Measurements from ENCODE around the gene SPAAR. TPM values are rescaled to one million over a fixed set of nuclear protein-coding genes. Genes with fewer than 3 reads are reported as not detected.
"Not testable (repeated sequence)": the region's sequence is repeated elsewhere in the genome, so short reads cannot be mapped to it uniquely, and the experiment has no call there.

Gene SPAAR
- total and polyA plus RNA-seq, 5 donors from 2014 or later: not detected

DNA sequence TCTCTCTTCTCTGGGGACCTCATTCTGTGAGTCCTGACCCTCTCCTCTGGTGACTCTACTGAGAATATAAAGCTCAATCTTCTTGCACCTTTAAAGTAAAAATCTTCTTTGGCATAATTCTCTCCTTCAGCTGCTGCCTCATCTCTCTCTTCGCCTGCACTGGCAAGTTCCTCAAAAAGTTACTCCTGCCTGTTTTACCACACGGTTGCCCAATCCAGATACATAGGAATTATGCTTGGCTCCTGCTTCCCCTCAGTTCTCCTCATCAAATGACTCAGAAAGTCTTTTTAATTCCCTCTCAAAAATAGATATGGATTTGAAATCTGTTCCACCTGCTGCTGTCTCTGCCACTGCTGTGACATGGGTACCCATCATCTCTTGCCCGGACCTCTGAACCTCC lies 17.6 kb upstream of the SPAAR start:
- no peak overlapping the region for H3K27ac Mint-ChIP-seq
- peaks cover 63% of the 10 kb centered on the region for H3K27me3 Mint-ChIP-seq
- H3K4me3 ChIP-seq (ENCODE audit: low read depth, low read length): no peak overlapping the region
- peaks cover 0 to 1% (median 0%) of the 10 kb centered on the region in 7 donors for H3K9me3 Mint-ChIP-seq
- peaks cover 29% of the 10 kb centered on the region for H3K27me3 ChIP-seq (ENCODE audit: control insufficient read depth, insufficient read depth, low read length)
- H3K4me3 Mint-ChIP-seq: no peak overlapping the region
- H3K27ac ChIP-seq (ENCODE audit: insufficient read depth, low read length, poor library complexity, severe bottlenecking): no peak overlapping the region
- no peaks in the 10 kb centered on the region for H3K36me3 Mint-ChIP-seq
- DNase-seq: no peak
- no peaks in the 10 kb centered on the region for H3K4me1 Mint-ChIP-seq
- no peaks in the 10 kb centered on the region for H3K4me1 ChIP-seq (ENCODE audit: control insufficient read depth, insufficient read depth, low read length, poor library complexity, severe bottlenecking)
- H3K9me3 ChIP-seq (ENCODE audit: control insufficient read depth in 2 of 2, low read length in 2 of 2): no peaks in the 10 kb centered on the region
- H3K36me3 ChIP-seq (ENCODE audit: control insufficient read depth, insufficient read depth, low read length): no peaks in the 10 kb centered on the region
- no peak for ATAC-seq (ENCODE audit: low read depth in 2 of 2)

DNA sequence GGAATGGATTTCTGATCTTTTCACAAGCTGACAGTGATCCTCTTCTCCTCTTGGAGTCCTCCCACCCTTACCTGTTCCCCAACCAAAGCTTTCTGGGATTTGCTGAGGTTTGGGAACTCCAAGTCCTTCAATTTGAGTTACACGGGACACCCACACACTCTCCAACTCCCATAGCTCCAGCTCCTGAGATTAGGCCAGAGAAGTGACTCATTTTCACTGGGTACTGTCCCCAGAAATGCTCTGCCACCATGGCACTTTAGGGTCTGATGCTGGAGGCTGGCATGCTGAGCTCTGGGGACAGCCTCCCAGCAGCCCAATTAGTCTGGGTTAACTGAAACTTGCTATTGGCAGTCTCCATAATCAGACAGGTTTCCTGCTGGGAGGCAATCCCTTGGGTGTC lies 17.2 kb upstream of the SPAAR start:
- Histone ChIP-seq H3K4me3 (ENCODE audit: low read depth, low read length) (no peak overlapping the region), H3K36me3 (ENCODE audit: control insufficient read depth, insufficient read depth, low read length) (no peaks in the 10 kb centered on the region), H3K27me3 (ENCODE audit: control insufficient read depth, insufficient read depth, low read length) (peaks cover 29% of the 10 kb centered on the region), H3K27ac (ENCODE audit: insufficient read depth, low read length, poor library complexity, severe bottlenecking) (no peak overlapping the region), H3K4me1 (ENCODE audit: control insufficient read depth, insufficient read depth, low read length, poor library complexity, severe bottlenecking) (no peaks in the 10 kb centered on the region), H3K9me3 (ENCODE audit: control insufficient read depth in 2 of 2, low read length in 2 of 2) (no peaks in the 10 kb centered on the region)
- no peaks in the 10 kb centered on the region for H3K36me3 Mint-ChIP-seq
- no peak overlapping the region for H3K4me3 Mint-ChIP-seq
- ATAC-seq (ENCODE audit: low read depth in 2 of 2): no peak
- peaks cover 0 to 1% (median 0%) of the 10 kb centered on the region in 7 donors for H3K9me3 Mint-ChIP-seq
- no peak overlapping the region for H3K27ac Mint-ChIP-seq
- H3K27me3 Mint-ChIP-seq: peaks cover 61% of the 10 kb centered on the region
- DNase-seq: no peak
- no peaks in the 10 kb centered on the region for H3K4me1 Mint-ChIP-seq

DNA sequence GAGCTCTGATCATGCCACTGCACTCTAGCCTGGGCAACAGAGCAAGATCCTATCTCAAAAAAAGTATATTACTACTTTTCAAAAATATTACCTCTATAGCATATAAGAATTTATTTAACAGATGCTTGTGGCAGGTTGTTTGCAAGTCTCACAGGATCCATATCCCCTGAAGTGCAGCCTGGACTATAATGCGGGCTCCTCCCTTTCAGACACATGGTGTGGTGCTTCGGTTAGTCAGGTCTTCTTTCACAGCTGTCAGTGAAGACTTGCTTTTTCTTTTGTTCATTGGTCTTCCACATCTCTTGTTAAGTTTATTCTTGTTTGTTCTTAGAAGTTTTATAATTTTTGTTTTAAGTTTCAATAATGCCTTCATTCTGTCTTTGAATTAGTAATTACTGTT lies 12.7 kb upstream of the SPAAR start:
- Histone ChIP-seq H3K36me3 (ENCODE audit: control insufficient read depth, insufficient read depth, low read length) (no peaks in the 10 kb centered on the region), H3K27me3 (ENCODE audit: control insufficient read depth, insufficient read depth, low read length) (peaks cover 36% of the 10 kb centered on the region), H3K27ac (ENCODE audit: insufficient read depth, low read length, poor library complexity, severe bottlenecking) (no peak overlapping the region), H3K4me3 (ENCODE audit: low read depth, low read length) (no peak overlapping the region), H3K4me1 (ENCODE audit: control insufficient read depth, insufficient read depth, low read length, poor library complexity, severe bottlenecking) (no peaks in the 10 kb centered on the region), H3K9me3 (ENCODE audit: control insufficient read depth in 2 of 2, low read length in 2 of 2) (no peaks in the 10 kb centered on the region)
- no peak overlapping the region for H3K4me3 Mint-ChIP-seq
- ATAC-seq (ENCODE audit: low read depth in 2 of 2) (no peak), DNase-seq (no peak)
- no peak overlapping the region for H3K27ac Mint-ChIP-seq
- H3K27me3 Mint-ChIP-seq: peaks cover 64% of the 10 kb centered on the region
- H3K36me3 Mint-ChIP-seq: no peaks in the 10 kb centered on the region
- H3K9me3 Mint-ChIP-seq: peaks cover 0 to 1% (median 0%) of the 10 kb centered on the region in 7 donors
- H3K4me1 Mint-ChIP-seq: no peaks in the 10 kb centered on the region

DNA sequence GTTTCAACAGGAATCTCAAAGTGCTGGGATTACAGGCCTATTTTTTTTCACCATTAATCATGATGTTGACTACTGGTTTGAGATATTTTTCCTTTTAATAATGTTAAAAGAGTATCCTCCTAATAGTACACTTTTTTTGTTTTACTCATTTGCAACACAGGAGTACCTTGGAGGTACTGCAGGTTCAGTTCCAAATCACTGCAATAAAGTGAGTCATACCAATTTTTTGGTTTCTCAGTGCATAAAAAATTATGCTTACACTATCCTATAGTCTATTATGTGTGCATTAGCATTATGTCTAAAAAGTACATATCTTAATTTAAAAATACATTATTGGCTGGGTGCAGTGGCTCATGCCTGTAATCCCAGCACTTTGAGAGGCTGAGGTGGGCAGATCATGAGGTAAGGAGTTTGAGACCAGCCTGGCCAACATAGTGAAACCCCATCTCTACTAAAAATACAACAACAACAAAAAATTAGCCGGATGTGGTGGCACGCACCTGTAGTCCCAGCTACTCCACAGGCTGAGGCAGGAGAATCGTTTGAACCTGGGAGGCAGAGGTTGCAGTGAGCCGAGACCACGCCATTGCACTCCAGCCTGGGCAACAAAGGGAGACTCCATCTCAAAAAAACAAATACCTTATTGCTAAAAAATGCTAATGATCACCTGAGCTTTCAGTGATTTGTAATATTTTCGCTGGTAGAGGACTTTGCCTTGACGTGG lies 11.8 kb upstream of the SPAAR start:
- not testable (repeated sequence) for ATAC-seq (ENCODE audit: low read depth in 2 of 2); H3K27ac Mint-ChIP-seq; H3K9me3 Mint-ChIP-seq; H3K36me3 ChIP-seq (ENCODE audit: control insufficient read depth, insufficient read depth, low read length); H3K4me1 Mint-ChIP-seq; H3K27ac ChIP-seq (ENCODE audit: insufficient read depth, low read length, poor library complexity, severe bottlenecking); H3K4me3 ChIP-seq (ENCODE audit: low read depth, low read length); H3K9me3 ChIP-seq (ENCODE audit: control insufficient read depth in 2 of 2, low read length in 2 of 2); H3K4me3 Mint-ChIP-seq; DNase-seq; H3K4me1 ChIP-seq (ENCODE audit: control insufficient read depth, insufficient read depth, low read length, poor library complexity, severe bottlenecking); H3K36me3 Mint-ChIP-seq
- peaks cover 33% of the 10 kb centered on the region for H3K27me3 ChIP-seq (ENCODE audit: control insufficient read depth, insufficient read depth, low read length)
- H3K27me3 Mint-ChIP-seq: peaks cover 60% of the 10 kb centered on the region

DNA sequence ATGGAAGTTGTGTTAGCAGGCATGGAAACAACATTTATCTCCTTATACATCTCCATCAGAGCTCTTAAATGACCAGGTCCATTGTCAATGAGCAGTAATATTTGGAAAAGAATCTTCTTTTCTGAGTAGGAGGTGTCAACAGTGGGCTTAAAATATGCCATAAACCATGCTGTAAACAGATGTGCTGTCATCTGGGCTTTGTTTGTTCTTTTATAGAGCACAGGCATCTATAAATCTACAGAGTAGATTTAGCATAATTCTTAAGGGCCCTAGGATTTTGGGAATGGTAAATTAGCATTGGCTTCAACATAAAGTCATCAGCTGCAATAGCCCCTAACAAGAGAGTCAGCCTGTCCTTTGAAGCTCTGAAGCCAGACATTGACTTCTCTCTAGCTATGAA lies 11.0 kb upstream of the SPAAR start:
- Mint-ChIP-seq H3K9me3 (no peaks in the 10 kb centered on the region), H3K4me1 (peaks cover 5 to 6% (median 6%) of the 10 kb centered on the region in 4 donors), H3K4me3 (no peak overlapping the region), H3K27ac (no peak overlapping the region), H3K27me3 (peaks cover 61% of the 10 kb centered on the region), H3K36me3 (no peaks in the 10 kb centered on the region)
- Histone ChIP-seq H3K4me3 (ENCODE audit: low read depth, low read length) (no peak overlapping the region), H3K9me3 (ENCODE audit: control insufficient read depth in 2 of 2, low read length in 2 of 2) (no peaks in the 10 kb centered on the region), H3K27me3 (ENCODE audit: control insufficient read depth, insufficient read depth, low read length) (peaks cover 30% of the 10 kb centered on the region), H3K4me1 (ENCODE audit: control insufficient read depth, insufficient read depth, low read length, poor library complexity, severe bottlenecking) (peaks cover 4% of the 10 kb centered on the region), H3K36me3 (ENCODE audit: control insufficient read depth, insufficient read depth, low read length) (no peaks in the 10 kb centered on the region), H3K27ac (ENCODE audit: insufficient read depth, low read length, poor library complexity, severe bottlenecking) (no peak overlapping the region)
- DNase-seq (no peak), ATAC-seq (ENCODE audit: low read depth in 2 of 2) (no peak)

DNA sequence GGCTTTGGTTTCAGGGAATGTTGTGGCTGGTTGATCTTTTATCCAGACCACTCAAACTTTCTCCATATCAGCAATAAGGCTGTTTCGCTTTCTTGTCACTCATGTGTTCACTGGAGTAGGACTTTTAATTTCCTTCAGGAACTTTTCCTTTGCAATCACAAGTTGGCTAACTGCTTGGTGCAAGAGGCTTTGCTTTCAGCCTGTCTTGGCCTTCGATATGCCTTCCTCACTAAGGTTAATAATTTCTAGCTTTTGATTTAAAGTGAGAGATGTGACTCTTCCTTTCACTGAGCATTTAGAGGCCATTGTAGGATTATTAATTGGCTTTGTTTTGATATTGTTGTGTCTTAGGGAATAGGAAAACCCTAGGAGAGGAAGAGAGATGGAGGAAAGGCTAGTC lies 10.3 kb upstream of the SPAAR start:
- no peaks in the 10 kb centered on the region for H3K36me3 Mint-ChIP-seq
- H3K9me3 ChIP-seq (ENCODE audit: control insufficient read depth in 2 of 2, low read length in 2 of 2): no peaks in the 10 kb centered on the region
- ATAC-seq (ENCODE audit: low read depth in 2 of 2) (no peak), DNase-seq (no peak)
- H3K4me3 Mint-ChIP-seq: no peak overlapping the region
- H3K36me3 ChIP-seq (ENCODE audit: control insufficient read depth, insufficient read depth, low read length): no peaks in the 10 kb centered on the region
- peaks cover 5 to 7% (median 6%) of the 10 kb centered on the region in 4 donors for H3K4me1 Mint-ChIP-seq
- H3K9me3 Mint-ChIP-seq: no peaks in the 10 kb centered on the region
- no peak overlapping the region for H3K4me3 ChIP-seq (ENCODE audit: low read depth, low read length)
- H3K27ac ChIP-seq (ENCODE audit: insufficient read depth, low read length, poor library complexity, severe bottlenecking): no peak overlapping the region
- no peak overlapping the region for H3K27ac Mint-ChIP-seq
- H3K27me3 Mint-ChIP-seq: peaks cover 54% of the 10 kb centered on the region
- peaks cover 28% of the 10 kb centered on the region for H3K27me3 ChIP-seq (ENCODE audit: control insufficient read depth, insufficient read depth, low read length)
- peaks cover 7% of the 10 kb centered on the region for H3K4me1 ChIP-seq (ENCODE audit: control insufficient read depth, insufficient read depth, low read length, poor library complexity, severe bottlenecking)

DNA sequence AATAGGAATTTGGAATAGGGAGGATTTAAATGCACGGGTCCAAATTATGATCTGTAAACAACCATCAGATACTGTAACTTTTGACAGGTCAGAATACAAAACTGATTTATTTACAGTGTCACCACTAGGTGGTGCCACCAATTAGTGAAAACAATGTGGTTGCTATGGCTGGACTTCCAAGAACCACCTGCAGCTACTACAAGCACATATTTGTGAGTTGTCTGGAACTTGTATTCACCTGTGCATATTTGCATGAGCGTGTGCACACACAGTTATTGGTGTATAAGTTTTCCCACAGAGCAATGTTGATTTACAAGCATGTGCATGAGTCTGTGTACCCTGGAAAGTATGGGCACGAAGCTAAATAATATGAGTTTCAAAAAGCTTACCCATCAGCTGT lies 6.2 kb upstream of the SPAAR start:
- Mint-ChIP-seq H3K9me3 (no peaks in the 10 kb centered on the region), H3K4me3 (no peak overlapping the region), H3K27ac (peak overlapping the region in 1 of 3 donors; percentile 16), H3K36me3 (no peaks in the 10 kb centered on the region), H3K4me1 (peaks cover 5 to 36% (median 12%) of the 10 kb centered on the region in 4 donors), H3K27me3 (peaks cover 27% of the 10 kb centered on the region)
- Histone ChIP-seq H3K36me3 (ENCODE audit: control insufficient read depth, insufficient read depth, low read length) (no peaks in the 10 kb centered on the region), H3K4me1 (ENCODE audit: control insufficient read depth, insufficient read depth, low read length, poor library complexity, severe bottlenecking) (peaks cover 22% of the 10 kb centered on the region), H3K4me3 (ENCODE audit: low read depth, low read length) (no peak overlapping the region), H3K9me3 (ENCODE audit: control insufficient read depth in 2 of 2, low read length in 2 of 2) (no peaks in the 10 kb centered on the region), H3K27ac (ENCODE audit: insufficient read depth, low read length, poor library complexity, severe bottlenecking) (no peak overlapping the region), H3K27me3 (ENCODE audit: control insufficient read depth, insufficient read depth, low read length) (peaks cover 14% of the 10 kb centered on the region)
- DNase-seq (peak; percentile 19 to 73 (median 62)), ATAC-seq (ENCODE audit: low read depth in 2 of 2) (peak; percentile 53 to 59)

DNA sequence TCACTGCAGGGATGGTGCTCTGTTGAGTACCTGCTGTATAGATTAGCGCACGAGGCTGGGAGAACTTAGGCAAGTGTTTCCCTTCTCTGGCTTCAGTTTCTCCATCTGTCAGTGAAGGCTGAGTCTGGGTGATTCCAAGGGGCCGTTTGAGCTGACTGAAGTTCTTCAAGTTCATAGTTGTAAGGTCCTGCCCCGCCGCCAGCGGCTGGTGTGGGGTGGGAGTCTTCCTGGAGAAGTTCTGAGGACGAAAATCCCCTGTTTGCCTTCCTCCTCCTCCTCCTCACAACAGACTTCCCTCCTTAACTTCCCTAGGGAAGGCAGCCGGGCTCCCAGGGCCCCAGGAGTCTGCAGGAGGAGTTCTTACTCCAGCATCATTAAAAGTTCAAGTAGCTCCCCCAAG lies 5.0 kb upstream of the SPAAR start:
- Histone ChIP-seq H3K4me1 (ENCODE audit: control insufficient read depth, insufficient read depth, low read length, poor library complexity, severe bottlenecking) (peaks cover 35% of the 10 kb centered on the region), H3K9me3 (ENCODE audit: control insufficient read depth in 2 of 2, low read length in 2 of 2) (no peaks in the 10 kb centered on the region), H3K36me3 (ENCODE audit: control insufficient read depth, insufficient read depth, low read length) (no peaks in the 10 kb centered on the region), H3K27ac (ENCODE audit: insufficient read depth, low read length, poor library complexity, severe bottlenecking) (no peak overlapping the region), H3K4me3 (ENCODE audit: low read depth, low read length) (no peak overlapping the region), H3K27me3 (ENCODE audit: control insufficient read depth, insufficient read depth, low read length) (peaks cover 10% of the 10 kb centered on the region)
- no peaks in the 10 kb centered on the region for H3K36me3 Mint-ChIP-seq
- ATAC-seq (ENCODE audit: low read depth in 2 of 2) (no peak), DNase-seq (no peak)
- H3K27ac Mint-ChIP-seq: peak overlapping the region in 1 of 3 donors; percentile 86
- H3K4me3 Mint-ChIP-seq: no peak overlapping the region
- peaks cover 22% of the 10 kb centered on the region for H3K27me3 Mint-ChIP-seq
- H3K4me1 Mint-ChIP-seq: peaks cover 10 to 49% (median 18%) of the 10 kb centered on the region in 4 donors
- H3K9me3 Mint-ChIP-seq: no peaks in the 10 kb centered on the region
